Osteoblast (primary cell): Measurements from ENCODE around the gene HK1. TPM values are rescaled to one million over a fixed set of nuclear protein-coding genes. Genes with fewer than 3 reads are reported as not detected.

Source experiments
- DNase-seq: peaks from one replicate; pipeline ENCODE4 v3.0.0; 2011; ENCODE audit warnings: low spot score, mixed read lengths; ENCODE audit not compliant: insufficient read length; ENCODE audit errors: missing footprints
- H2AFZ ChIP-seq: 2 replicates; pipeline ENCODE4 v1.6.0; 2011; ENCODE audit warnings: mild to moderate bottlenecking, low read length
- H3K27ac ChIP-seq: 2 replicates; pipeline ENCODE4 v1.5.1; 2011; ENCODE audit warnings: mild to moderate bottlenecking, low read depth, low read length, moderate library complexity
- H3K27me3 ChIP-seq: 2 replicates; pipeline ENCODE4 v1.6.0; 2012; ENCODE audit warnings: mild to moderate bottlenecking, control low read depth, inconsistent platforms, low read length, moderate library complexity; ENCODE audit not compliant: insufficient read depth
- H3K36me3 ChIP-seq: 2 replicates; pipeline ENCODE4 v1.5.1; 2011; ENCODE audit warnings: mild to moderate bottlenecking, low read length, control low read depth, moderate library complexity; ENCODE audit not compliant: insufficient read depth
- H3K4me1 ChIP-seq: 2 replicates; pipeline ENCODE4 v1.5.1; 2011; ENCODE audit warnings: mild to moderate bottlenecking, low read length, control low read depth, moderate library complexity; ENCODE audit not compliant: insufficient read depth
- H3K4me2 ChIP-seq: 2 replicates; pipeline ENCODE4 v1.6.0; 2011; ENCODE audit warnings: mild to moderate bottlenecking, low read length; ENCODE audit not compliant: insufficient read depth
- H3K4me3 ChIP-seq: fragments of 200-600 bp; sonication (generic); 3 replicates; pipeline ENCODE4 v1.5.1; 2012; ENCODE audit warnings: mild to moderate bottlenecking, low read length, inconsistent platforms; ENCODE audit not compliant: insufficient read depth
- H3K79me2 ChIP-seq: 2 replicates; pipeline ENCODE4 v1.6.0; 2012; ENCODE audit warnings: mild to moderate bottlenecking, low read length, control low read depth, inconsistent platforms; ENCODE audit not compliant: insufficient read depth
- H3K9me3 ChIP-seq: 2 replicates; pipeline ENCODE4 v1.5.1; 2011; ENCODE audit warnings: low read depth, low read length, control low read depth
- H4K20me1 ChIP-seq: 2 replicates; pipeline ENCODE4 v1.6.0; 2012; ENCODE audit warnings: mild to moderate bottlenecking, low read length, control low read depth; ENCODE audit not compliant: insufficient read depth
- total RNA-seq: library from RNA; depleted of rRNA; stranded (reverse); fragments of >200 nt; gene quantifications from 2 replicates; pipeline ENCODE4 v1.2.3, GENCODE V29; 2012
- TF ChIP-seq, protein P1 (sequence below): IDR thresholded peaks from 2 replicates; pipeline ENCODE4 v1.5.1; 2011; ENCODE audit warnings: mild to moderate bottlenecking, low read depth, low read length, moderate library complexity; ENCODE audit errors: extremely low read depth

The HK1 gene
- total RNA-seq, 1 donor, result 111 TPM

DNA sequence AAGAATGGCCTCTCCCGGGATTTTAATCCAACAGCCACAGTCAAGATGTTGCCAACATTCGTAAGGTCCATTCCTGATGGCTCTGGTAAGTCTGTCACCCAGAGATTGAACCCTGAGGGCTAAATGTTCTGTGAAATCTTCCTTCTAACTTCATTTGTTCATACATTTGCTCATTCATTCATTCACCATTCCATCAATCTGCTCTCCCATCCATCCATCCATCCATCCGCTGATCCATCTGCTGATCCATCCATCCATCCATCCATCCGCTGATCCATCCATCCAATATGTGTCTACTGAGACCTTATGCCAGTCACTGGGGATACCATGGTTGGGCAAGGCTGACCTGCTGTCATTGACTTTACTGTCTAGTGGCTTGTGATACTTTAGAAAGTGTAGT, 65.6 kb downstream of the HK1 start:
- Histone ChIP-seq H3K4me1 (peaks cover 21% of the 10 kb centered on the region), H3K4me2 (no peak overlapping the region), H3K9me3 (no peaks in the 10 kb centered on the region), H3K27me3 (no peaks in the 10 kb centered on the region), H4K20me1 (peaks cover 38% of the 10 kb centered on the region), H3K4me3 (no peak overlapping the region), H2AFZ (no peak overlapping the region), H3K27ac (no peak overlapping the region), H3K79me2 (peaks cover 99% of the 10 kb centered on the region), H3K36me3 (peaks cover 26% of the 10 kb centered on the region)
- TF ChIP-seq, protein P1, sequence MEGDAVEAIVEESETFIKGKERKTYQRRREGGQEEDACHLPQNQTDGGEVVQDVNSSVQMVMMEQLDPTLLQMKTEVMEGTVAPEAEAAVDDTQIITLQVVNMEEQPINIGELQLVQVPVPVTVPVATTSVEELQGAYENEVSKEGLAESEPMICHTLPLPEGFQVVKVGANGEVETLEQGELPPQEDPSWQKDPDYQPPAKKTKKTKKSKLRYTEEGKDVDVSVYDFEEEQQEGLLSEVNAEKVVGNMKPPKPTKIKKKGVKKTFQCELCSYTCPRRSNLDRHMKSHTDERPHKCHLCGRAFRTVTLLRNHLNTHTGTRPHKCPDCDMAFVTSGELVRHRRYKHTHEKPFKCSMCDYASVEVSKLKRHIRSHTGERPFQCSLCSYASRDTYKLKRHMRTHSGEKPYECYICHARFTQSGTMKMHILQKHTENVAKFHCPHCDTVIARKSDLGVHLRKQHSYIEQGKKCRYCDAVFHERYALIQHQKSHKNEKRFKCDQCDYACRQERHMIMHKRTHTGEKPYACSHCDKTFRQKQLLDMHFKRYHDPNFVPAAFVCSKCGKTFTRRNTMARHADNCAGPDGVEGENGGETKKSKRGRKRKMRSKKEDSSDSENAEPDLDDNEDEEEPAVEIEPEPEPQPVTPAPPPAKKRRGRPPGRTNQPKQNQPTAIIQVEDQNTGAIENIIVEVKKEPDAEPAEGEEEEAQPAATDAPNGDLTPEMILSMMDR, result no peak
- peak; percentile 3 for DNase-seq

DNA sequence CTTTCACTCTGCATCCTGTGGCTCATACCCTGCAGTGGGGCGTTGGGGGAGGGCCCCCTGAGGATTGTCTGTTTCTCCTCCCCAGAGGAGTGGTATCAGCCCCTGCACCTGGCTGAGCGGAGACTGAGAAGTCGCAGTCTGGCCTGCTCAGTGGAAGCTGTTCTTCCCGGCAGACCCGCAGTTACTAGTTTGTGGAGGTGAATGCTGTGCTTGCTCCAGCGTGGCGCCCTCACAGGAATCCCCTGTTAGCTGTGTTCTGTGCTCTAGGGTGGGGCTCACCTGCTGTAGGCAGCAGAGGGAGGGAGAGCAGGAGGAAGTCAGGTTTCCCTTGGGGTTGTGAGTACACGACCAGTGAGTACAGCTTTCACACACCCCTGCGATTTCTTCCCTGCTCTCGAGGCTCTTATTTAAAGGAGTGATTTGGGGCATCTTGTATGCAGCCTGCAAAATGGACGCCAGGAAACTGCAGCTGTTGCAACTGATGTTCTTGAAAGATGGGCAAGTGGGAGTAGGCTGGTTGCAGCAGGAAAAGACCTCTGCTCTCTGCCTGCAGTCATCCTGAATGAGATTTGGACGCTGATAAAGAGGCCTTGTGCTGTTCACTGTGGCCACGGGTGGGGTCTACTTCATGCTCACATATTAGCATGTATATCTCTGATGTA, 66.4 kb downstream of the HK1 start:
- H2AFZ ChIP-seq, result no peak overlapping the region
- no peaks in the 10 kb centered on the region for H3K27me3 ChIP-seq
- peaks cover 30% of the 10 kb centered on the region for H4K20me1 ChIP-seq
- peak; percentile 53 for DNase-seq
- peaks cover 28% of the 10 kb centered on the region for H3K36me3 ChIP-seq
- H3K9me3 ChIP-seq, result no peaks in the 10 kb centered on the region
- TF ChIP-seq, protein P1, result no peak
- H3K4me2 ChIP-seq, result no peak overlapping the region
- H3K27ac ChIP-seq, result no peak overlapping the region
- peaks cover 95% of the 10 kb centered on the region for H3K79me2 ChIP-seq
- peaks cover 21% of the 10 kb centered on the region for H3K4me1 ChIP-seq
- no peak overlapping the region for H3K4me3 ChIP-seq

DNA sequence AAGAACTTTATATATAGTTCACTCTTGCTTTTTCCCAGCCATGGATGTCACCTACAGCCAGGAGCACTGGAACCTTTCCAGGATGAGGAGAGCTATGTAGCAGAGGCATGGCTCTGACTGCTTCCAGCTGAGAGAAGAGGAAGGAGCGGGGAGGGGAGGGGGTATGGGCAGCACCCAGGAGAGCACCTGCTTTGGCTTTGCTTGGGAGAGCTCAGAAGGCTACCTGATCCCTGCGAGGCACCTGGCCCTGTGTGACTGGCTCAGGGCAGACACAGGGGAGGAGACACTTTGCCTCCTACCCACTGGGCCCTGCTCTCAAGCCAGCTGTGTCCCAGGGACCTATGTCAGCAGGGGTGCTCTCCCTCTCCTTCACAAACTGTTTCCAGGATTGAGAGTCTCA, 67.1 kb downstream of the HK1 start:
- H4K20me1 ChIP-seq, result peaks cover 25% of the 10 kb centered on the region
- no peak overlapping the region for H3K4me2 ChIP-seq
- no peaks in the 10 kb centered on the region for H3K9me3 ChIP-seq
- no peak overlapping the region for H2AFZ ChIP-seq
- no peak overlapping the region for H3K4me3 ChIP-seq
- no peak overlapping the region for H3K27ac ChIP-seq
- DNase-seq, result peak; percentile 26
- peaks cover 35% of the 10 kb centered on the region for H3K36me3 ChIP-seq
- H3K79me2 ChIP-seq, result peaks cover 95% of the 10 kb centered on the region
- H3K4me1 ChIP-seq, result peaks cover 23% of the 10 kb centered on the region
- TF ChIP-seq, protein P1, result no peak
- no peaks in the 10 kb centered on the region for H3K27me3 ChIP-seq

DNA sequence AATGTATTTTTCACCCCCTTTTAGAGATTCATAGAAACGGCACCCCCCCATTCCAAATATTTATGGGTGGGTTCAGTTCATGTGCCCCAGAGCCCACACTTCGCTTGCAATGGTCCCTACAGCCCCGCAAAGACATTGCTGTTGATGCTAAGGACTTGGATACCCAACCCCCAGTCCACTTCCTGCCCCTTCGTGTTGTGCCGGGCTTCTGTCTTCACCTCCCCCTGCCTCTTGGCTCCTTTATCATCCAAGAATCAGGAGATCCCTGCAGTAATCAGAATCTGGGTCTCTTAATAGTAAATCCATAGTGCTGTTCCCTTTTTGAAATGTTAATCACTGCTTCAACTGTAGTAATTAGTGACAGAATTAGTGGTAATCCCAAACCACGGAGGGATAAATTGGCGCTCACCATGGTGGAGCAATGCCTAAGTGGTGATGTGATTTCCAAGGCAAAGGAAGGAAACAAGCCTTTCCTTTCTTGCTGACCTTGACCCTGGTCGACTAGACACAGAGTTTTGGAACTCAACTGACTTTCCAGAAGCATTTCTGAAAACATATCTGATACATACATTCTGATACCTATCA, 67.7 kb downstream of the HK1 start:
- Histone ChIP-seq H4K20me1 (peaks cover 25% of the 10 kb centered on the region), H3K9me3 (no peaks in the 10 kb centered on the region), H3K27ac (peak overlapping the region; percentile 31), H3K4me1 (peaks cover 23% of the 10 kb centered on the region), H2AFZ (no peak overlapping the region), H3K79me2 (peaks cover 93% of the 10 kb centered on the region), H3K27me3 (no peaks in the 10 kb centered on the region), H3K36me3 (peaks cover 38% of the 10 kb centered on the region), H3K4me3 (no peak overlapping the region), H3K4me2 (no peak overlapping the region)
- TF ChIP-seq, protein P1, result no peak
- peak; percentile 5 for DNase-seq
